SIG-M5 treated with dmso at 0.1 percent for 504 hours (cell line): ENCODE results near the gene CENPS.
A peak's percentile ranks its signal among the peaks of the same experiment; 100 is the strongest.
"Not testable (repeated sequence)": the region's sequence is repeated elsewhere in the genome, so short reads cannot be mapped to it uniquely, and the experiment has no call there.

ENCODE experiments used
- DNase-seq: peaks from one replicate; lab custom pipeline; 2025; ENCODE audit not compliant: unreplicated experiment; lab: John Stamatoyannopoulos, UW

Gene CENPS

DNA sequence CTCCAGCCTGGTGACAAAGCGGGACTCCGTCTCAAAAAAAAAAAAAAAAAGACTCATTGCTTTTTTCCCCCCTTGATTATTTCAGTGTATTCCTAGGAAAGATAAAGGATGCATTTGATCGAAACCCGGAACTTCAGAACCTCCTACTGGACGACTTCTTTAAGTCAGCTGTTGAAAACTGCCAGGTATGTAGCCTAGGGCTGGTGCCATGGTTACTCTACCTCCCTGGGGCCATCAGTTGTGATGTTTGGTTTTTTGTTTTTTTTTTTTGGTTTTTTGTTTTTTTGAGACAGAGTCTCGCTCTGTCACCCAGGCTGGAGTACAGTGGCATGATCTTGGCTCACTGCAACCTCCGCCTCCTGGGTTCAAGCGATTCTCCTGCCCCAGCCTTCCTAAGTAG is 11.5 kb upstream of the CENPS start:
- not testable (repeated sequence) for DNase-seq

DNA sequence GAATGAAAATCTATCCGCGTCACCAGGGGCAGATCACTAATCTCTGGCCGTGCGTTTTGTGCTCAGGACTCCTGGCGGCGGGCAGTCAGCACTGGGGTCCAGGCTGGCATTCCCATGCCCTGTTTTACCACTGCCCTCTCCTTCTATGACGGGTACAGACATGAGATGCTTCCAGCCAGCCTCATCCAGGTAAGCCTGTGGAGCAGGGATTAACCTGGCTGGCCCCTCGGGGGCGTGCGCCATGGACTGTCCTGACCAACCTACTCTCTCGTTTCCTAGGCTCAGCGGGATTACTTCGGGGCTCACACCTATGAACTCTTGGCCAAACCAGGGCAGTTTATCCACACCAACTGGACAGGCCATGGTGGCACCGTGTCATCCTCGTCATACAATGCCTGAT is 10.9 kb upstream of the CENPS start:
- no peak for DNase-seq

DNA sequence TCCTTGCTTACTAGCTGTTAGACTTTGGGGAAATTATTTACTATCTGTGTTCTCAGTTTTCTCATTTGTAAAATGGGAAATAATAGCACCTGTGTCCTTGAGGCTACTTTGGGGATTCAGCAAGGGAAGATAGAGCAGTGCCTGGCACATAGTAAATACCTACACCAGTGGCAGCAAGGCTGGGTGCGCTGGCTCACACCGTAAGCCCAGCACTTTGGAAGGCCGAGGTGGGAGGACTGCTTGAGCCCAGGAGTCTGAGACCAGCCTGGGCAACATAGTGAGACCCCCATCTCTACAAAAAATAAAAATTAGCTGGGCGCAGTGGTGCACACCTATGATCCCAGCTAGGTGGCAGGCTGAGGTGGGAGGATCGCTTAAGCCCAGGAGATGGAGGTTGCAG is 8.6 kb upstream of the CENPS start:
- DNase-seq, result no peak

- no peak for DNase-seq
Measured at GRCh38 chr1:10424034-10424433, 6.2 kb upstream of the CENPS start.

DNA sequence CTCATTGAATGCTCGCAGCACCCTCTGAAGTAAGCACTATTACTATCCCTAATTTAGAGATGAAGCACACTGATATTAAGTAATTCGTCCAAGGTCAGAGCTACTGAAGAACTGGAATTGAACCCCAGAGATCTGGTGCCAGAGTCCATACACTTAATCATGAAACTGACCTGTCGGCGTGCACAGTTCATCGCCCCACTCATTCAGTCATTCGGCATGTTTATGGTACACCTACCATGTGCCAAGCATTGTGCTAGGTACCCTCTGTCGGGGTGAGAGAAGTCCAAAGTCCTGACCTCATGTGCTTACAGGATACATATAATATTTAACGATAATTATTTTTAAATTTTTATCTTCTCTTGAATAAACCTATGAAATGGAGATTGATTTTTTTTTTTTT is 5.6 kb upstream of the CENPS start:
- no peak for DNase-seq

GRCh38 chr1:10425826-10426534 is 4.3 kb upstream of the CENPS start:
- not testable (repeated sequence) for DNase-seq

- DNase-seq, result not testable (repeated sequence)
Measured at GRCh38 chr1:10426535-10426848, 3.7 kb upstream of the CENPS start.

- DNase-seq, result no peak
Measured at GRCh38 chr1:10428984-10429383, 1.2 kb upstream of the CENPS start.

- DNase-seq, result peak; percentile 23
Measured at GRCh38 chr1:10429868-10430215, 391 bp upstream of the CENPS start.

DNA sequence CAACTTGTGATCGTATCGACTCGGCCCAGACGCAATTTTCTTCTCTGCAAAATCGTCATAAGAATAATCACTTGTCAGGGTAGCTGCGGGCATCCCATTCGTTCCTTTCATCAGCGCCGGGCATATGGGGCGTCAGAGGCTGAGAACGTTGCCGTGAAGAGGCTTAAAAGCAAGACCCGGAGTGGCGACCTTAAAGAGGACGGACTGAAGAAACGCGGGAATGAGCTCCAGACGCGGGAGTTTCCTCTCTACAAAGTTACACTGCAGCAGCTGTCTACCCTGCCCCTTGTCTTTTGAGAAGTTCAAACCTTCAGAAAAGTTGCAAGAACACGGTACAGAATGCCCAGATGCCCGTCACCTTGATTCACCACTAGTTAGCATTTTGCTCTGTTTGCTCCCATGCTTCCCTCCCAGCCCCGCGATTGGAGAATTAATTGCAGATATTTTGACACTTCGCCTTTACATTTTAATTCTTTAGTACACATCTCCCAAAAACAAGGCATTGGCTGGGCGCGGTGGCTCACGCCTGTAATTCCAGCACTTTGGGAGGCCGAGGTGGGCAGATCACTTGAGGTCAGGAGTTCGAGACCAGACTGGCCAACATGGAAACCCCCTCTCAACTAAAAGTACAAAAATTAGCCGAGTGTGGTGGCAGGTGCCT is 967 bp downstream of the CENPS start:
- DNase-seq, result peak; percentile 26

DNA sequence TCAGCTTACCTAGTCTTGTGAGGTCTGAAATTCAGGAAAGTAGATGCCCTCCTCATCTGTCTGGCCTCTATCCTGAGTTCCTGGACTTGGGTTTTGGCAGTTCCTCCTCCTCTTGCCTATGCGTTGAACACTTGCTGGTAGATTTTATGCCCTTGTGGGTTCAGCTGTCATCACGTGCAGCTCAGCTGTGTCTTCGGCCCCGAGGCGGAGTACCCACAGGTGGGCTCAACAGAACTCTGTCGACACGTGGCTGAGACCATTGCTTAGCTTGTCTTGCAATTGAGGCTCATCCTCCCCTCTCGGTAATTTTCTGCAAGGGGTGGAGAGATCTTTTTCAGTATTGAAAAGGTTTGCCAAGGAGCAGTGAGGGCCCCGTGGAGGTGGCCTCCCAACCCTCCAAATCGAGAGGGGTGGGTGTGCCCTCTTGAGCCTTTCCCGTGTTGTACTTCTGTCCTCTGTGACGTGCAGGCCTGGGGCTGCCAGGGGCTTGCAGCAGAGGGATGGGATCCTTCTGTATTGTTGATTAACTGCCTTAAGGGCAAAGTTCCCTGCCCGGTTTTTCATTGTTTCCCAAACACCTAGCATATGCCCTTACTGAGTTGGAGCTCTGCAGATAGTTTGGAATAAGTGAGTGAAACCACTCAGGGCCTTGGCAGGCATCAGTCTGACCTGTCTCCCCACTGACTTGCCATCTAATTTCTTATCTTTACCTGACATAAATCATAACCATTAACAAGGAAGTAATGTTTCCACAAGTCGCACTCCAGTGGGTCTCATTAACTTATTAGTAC is 2.9 kb downstream of the CENPS start:
- DNase-seq, result no peak

GRCh38 chr1:10433790-10434189 is 3.6 kb downstream of the CENPS start:
- DNase-seq, result no peak

GRCh38 chr1:10434590-10434989 is 4.4 kb downstream of the CENPS start:
- DNase-seq, result no peak

- no peak for DNase-seq
Measured at GRCh38 chr1:10437052-10437451, 6.8 kb downstream of the CENPS start.

DNA sequence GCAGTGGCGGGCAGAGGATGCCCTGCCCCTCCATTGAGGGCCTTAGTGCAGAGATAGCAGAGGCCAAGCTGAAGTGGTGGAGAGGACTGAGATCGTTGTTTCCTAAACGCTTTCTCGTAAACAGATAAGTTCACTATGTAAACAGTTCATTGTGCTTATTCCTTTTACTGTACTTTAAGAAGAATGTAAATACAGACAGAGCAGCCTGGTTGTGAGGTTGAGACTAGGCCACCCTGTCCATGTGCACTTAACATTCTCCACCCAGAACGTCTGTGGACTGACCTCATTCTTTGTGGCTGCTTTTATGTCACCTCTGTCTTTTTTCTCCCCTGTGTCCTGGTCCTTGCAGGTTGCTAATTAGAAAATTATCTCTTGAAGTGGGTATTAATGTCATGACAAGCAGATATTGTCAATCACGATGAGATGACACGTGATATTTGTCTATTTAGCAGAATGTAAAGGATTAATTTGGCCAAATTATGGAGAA is 8.5 kb downstream of the CENPS start:
- DNase-seq, result no peak

- no peak for DNase-seq
Measured at GRCh38 chr1:10440305-10440704, 10.1 kb downstream of the CENPS start.

- no peak for DNase-seq
Measured at GRCh38 chr1:10440794-10441193, 10.6 kb downstream of the CENPS start.

DNA sequence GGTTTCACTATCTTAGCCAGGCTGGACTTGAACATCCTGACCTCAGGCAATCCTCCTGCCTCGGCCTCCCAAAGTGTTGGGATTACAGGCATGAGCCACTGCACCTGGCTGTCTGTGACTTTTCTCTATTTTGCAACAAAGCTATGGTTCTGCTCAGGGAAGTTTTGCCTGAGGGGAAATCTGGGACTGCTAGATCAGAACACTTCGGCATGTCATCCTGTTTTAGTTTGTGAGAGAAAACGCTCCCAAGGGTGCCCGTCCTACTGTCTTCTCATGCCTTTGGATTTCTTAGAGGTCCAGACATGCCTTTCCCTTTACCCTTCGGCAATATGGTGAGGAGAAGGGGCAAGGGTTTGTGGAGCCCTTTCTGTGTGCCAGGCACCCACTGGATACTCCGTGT is 14.0 kb downstream of the CENPS start:
- DNase-seq, result no peak

- DNase-seq, result no peak
Measured at GRCh38 chr1:10444795-10445397, 14.7 kb downstream of the CENPS start.

DNA sequence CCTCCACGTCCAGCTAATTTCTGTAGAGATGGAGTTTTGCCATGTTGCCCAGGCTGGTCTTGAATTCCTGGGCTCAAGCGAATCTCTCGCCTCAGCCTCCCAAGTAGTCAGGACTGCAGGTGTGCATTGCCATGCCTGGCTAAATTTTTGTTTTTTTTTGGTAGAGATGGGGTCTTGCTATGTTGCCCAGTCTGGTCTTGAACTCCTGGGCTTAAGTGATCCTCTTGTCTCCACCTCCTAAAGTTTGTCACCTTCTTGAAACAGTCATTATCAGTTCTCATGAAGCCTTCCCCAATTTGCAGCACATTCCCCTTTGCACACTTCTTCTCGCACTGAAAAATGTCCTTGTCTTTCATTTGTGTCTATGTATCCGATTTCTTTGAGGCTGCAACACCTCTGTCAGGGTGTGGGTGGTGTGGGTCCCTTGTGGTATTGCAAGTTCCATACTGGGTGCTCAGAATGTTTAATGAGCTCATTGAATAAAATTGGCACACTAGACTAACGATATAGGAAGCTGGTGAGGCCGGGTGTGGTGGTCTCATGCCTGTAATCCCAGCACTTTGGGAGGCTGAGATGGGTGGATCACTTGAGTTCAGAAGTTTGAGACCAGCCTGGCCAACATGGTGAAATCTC is 16.7 kb downstream of the CENPS start:
- no peak for DNase-seq

GRCh38 chr1:10449751-10450150 is 19.5 kb downstream of the CENPS start, which contains the start of gene CORT:
TSS of gene CORT (plus strand) at chr1:10450031. CDS start at chr1:10450224, 193 bp downstream.
- no peak for DNase-seq
